Measurements from ENCODE around the gene ATXN2.
"Not testable (repeated sequence)": the region's sequence is repeated elsewhere in the genome, so short reads cannot be mapped to it uniquely, and the experiment has no call there.

ATXN2 gene

DNA sequence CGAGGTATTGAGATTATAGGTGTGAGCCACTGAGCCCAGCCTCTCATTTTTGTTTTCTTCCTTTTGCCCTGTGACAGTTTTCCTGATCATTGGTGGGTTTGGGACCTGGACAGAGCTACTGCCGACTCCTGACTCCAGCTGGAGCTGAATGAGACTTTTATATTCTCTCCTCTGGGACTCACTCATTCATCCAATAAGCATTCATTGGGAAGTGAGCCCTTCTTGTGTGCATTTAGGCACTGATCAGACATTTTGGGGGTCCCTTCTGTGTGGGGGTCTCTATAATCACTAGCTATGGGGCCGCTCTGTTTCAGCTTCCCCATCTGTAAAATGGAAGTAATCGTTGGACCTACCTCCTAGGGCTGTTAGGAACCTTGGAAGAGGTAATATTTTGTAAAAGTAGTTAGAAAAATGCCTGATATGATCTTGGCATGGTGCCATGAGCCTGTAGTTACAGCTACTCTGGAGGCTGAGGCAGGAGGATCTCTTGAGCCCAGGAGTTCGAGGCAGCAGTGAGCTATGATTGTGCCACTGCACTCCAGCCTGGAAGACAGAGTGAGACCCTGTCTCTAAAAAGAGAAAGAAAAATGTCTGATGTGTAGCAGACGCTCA, 186.2 kb downstream of the ATXN2 start:
- no peak for DNase-seq

DNA sequence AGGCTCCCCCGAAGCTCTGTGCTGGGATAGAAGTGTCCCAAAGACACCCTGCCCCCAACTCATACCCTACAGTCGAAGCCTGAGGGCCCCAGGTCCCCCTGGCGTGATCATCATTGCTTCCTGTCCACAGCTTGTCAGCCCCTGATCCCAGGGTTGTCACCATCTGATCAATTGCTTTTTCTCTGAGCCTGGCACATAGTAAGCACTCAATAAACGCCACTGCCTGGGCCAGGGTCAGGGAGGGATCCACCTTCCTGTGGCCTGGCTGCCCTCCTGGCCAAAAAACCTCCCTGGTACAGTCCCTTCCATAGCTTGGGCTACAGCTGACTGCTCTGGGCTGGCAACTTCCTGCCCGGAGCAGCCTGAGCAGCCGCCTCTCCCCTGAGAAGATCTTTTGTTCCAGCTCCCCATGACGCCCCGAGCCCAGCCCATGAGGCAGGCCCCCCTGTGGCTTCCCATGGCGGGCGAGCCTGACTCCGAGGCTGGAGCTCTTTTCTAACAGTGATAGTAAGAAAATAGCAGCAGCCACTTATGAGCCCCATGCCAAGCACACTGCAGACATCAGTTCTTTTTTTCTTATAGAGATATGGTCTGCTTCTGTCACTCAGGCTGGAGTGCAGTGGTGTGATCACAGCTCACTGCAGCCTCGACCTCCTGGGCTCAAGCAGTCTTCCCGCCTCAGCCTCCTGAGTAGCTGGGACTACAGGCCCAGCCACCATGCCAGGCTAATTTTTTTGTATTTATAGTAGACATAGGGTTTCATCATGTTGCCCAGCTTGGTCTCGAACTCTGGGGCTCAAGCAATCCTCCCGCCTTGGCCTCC, 186.9 kb downstream of the ATXN2 start:
- DNase-seq: no peak

DNA sequence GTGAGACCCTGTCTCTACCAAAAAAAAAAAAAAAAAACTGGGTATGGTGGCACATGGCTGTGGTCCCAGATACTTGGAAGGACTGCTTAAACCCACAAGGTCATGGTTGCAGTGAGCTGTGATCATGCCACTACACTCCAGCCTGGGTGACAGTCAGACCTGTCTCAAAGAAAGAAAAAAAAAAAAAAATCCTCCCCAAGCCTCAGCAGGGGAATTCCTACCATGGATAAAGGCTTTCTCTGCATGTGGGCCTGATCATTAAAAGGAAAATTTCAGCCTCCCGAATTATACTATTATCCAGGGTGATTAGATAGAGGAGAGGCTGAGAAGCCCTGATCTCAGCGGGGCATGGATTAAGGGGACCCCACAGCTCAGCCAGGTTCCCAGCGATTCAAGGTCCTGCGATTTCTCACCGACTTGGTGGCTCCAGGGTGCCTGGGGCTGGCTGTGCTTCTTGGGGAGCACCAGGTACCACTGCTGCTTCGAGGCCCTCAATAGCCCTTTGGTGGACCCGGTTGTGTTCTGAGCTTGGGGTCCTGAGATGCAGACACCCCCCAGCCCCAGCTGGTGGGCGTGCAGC, 187.8 kb downstream of the ATXN2 start:
- DNase-seq: no peak

DNA sequence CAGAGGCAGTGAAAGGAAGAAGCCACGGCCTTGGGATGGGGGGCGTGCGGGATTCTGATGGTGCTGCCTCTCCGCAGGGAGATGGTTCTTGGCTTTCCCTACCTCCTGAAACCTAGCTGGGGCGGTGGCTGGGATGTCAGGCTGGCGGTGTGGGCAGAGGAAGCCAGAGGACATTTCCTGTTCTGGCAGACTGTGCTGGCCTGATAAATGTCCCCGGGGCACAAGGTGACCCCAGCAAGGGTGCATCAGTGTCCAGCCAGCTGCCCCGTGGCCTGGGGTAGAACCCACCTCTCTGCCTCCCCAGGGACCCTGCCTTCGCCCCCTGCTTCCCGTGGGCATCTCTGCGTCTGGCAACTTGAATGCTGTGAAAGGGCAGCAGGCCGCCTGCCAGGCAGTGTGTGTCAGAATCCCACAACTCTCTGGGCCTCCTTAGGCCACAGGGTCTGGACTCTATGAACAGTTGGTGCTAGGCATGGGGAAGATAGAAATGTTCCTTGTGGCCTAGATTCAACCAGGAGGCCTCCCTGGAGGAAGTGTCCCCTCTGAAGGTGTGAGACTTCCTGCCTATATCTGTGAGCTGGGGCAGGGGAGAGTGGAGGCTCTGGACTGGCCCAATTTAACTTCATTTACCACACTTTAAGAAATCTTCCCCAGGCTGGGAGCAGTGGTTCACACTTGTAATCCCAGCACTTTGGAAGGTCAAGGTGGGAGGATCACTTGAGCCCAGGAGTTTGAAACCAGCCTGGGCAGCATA, 188.5 kb downstream of the ATXN2 start:
- DNase-seq: no peak

DNA sequence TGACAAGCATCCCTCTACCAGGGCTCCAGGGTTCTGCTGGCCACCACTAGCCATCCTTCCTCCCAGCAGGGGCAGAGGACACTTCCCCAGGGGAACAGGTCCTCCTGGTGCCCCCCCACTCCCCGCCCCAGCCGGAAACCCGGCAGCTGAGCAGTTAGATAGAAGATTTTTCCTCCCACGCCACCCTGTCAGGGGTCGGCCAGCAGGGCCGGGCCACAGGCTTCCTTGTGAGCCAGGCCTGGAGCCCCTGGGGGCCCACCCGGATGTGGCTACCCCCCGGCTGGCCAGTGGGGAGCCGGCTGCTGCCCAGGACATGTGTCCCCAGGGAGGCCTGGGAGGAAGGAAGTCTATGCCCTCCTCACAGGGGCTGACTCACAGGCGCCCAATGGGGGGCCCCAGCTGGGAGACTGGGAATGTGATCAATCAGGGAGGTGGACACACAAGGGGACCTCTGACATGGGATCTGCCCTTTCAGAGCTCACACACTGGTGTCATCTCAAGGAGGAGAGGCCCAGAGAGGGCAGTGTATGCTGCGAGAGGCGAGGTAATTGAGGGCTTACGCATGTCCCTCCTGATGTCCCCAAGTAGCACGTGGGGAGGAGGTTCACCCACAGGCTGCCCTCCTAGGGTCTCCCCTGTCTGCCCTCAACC, 189.2 kb downstream of the ATXN2 start:
- peak; percentile 68 for DNase-seq

DNA sequence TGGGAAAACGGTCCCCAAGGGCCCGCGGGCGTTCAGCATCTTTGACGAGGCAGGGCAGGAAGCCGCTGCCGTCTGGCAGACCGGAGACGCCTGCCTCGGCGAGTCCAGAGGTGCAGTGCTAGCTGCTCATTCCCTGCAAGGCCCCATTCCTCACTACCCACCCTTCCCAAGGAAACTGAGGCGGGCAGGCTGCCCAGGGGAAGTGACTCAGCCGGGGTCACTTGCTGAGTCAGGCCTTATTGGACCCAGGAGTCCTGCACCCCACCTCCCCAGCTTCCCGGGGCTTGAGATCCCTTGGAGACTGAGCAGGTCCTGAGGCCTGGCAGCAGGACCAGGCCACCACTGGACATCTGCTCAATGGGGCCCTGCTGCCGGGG, 189.7 kb downstream of the ATXN2 start:
- DNase-seq: no peak

DNA sequence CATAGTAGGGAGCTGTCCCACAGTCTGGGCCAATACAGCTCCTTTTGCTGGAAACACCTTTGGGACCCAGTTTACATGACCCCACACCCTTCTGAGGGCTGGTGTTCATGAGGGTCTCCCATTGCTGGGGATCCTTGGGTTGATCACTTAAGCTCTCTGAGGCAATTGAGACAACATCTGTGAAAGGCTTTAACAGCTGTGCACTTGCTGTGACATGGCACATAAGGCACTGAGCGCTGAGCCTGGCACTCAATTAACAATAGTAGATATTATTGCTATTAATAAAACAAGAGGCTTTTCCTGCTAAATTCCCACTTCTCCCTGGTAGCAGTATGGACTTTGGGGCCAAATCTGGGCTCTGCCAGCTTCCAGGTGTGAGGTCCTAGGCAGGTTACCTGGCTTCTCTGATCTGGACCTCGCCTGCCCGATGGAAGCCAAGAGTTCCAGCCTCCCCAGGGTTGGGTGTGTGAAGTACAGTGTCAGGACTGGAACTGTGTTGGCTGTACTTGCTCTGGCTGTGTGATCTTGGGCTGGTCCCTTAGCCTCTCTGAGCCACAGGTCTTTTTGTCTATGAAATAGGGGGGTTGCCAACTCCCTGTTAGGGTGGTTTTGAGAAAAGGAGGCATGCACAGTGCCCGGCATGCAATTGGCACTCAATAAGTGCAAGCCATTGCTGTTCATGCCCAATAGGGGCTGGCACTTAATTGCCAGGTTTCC, 190.3 kb downstream of the ATXN2 start:
- DNase-seq: no peak

DNA sequence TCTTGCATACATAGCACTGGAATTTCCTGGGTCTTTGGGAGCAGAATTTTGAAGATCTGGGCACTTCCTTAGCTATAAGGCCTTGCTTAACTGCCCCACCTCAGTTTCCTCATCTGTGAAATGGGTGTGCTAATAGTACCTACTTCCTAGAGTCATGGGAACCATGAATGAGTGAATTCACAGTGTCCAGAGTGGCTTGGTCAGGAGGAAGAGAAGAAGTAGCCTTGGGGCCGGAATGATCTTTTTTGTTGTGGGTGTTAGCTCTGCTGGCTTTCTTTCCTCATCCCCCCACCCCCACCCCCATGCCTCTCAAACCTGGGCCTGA, 191.0 kb downstream of the ATXN2 start:
- no peak for DNase-seq

DNA sequence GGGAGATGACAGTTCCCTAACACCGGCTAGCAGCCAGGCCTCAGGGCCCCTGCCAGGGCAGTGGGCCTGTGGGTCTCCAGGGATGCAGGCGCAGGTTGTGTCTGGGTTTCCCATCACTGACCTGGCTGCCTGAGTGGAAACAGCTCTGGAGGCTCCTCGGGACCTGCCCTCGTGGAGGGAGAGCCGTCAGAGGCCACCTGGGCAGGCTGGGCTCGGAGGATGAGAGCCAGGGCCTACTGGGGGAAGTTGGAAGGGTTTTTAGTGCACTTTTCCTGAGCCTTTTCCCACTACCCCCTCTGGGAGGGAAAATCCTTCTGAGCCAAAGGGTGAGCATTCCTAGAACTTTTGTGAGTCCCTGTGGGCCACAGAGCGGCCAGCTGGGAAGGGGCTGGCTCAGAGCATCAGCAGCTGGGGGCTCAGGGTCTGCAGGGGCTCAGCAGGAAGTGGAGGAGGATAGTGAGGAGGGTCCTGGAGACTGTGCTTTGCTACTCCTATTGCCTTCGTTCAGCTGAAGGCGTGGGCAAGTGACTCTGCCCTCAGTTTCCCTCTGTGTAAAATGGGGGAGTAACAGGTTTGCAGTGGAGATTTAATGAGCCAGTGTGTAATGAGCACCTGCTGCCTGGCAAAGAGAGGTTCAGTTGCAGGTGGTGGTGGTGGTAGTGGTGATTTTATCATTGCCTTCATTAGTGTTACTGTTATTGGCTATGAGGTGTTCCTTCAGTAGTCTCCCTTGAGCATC, 191.6 kb downstream of the ATXN2 start:
- no peak for DNase-seq

DNA sequence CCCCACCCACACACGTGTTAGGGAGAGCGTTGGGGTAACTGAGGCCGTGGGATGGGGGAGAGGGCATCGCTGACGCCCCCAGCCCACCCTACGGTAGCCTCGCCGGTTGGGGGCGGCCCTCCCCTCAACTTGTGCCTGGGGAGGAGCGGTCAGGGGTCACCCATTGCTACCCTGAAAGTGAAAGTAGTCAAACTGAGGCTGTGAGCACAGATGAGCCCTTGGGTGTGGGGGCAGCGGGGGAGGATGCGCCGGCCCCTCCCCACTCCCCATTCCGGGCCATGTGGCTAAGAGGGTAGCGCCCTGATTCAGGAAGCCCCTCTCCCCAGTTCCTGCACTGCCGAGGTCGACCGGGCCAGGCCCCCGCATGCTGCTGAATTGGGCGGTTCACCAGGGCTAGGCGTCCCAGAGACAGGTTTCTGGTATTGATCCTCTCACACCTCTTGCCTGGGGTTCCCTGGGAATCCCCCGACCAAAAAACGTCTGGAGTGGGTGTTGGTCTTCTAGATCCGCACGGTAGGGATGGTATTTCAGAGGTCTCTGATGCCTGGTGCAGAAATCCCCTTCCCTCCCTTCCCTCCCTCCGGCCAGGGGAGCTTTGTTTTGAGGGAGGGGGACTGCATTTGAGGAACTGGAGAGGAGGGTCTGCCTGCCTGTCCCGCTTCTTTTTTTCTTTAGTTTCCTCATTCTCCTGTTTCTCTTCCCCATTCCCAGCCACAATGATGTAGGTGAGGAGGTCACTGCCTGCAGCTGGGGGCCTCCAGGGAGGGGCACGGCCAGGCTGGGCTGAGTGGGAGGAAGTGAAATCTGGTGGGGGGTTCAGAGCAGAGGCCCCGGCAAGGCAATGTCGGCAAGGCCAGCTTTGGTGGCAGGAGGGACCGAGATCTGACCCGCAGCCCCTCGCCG, 192.4 kb downstream of the ATXN2 start:
- DNase-seq: peak; percentile 64

DNA sequence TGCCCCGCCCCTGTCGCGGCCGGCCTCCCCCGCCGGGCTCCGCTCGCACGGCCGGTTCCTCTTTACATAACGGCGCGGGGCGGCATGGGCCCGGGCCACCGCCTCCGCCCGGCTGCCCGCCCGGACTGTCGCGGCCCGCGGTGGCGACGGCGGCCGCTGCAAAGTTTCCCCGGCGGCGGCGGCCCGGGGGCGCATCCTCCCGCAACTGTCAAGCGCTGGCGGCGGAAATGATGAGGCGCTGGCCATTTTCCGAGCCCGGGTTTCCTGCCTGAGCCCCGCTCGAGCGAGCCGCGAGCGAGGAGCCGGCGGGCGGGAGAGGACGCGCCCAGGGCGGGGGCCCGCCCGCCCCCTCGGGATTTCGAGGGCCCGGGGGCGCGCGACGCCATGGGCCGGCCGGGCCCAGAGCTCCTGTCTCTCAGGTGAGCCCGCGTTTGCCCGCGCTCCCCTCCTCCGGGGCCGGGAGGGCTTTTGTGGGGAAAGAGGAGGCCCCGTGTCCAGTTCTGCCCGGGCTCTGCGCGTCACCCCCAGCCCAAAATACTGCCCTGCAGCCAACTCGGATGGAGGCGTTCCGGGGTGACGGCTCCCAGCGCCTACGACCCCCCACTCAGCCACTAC, 193.1 kb downstream of the ATXN2 start, which contains the start of gene SH2B3:
Gene SH2B3, plus strand, starts transcription at position 65 of the 615 bp plus-strand sequence. CDS start 12,223 bp downstream, outside the sequence.
- peak; percentile 84 for DNase-seq

DNA sequence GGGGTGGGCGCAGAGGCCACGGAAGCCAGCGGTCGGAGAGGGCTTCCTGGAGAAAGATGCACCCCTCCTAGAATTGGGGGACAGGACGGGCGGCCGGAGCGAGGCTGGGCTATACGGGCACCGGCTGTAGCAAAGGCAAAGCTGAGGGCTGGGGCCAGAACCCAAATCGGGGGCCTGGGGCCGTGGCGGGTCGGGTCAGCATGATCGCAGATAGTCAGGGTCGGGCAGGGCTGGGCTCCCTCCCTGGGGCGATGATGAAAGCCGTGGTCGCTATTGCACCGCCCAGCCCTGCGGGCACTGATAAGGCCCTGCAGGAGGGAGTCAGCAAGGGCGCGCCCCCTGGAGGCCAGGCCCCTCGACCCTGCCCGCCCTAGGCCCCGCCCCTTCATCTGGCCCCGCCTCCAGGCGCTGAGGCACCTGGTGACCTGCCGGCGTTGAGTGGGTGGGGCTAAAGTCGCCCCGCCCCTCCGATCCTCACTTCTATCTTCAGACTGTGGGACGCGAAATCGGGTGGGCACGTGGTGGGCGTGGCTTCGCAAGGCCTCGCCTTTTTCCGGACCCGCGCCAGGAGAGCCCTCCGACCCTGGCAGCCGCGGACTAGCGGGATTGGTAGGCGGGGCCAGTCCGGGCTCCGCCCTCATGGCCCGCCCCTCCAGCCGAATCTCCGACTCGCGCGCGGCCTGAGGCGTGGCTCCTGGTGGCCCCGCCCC, 193.8 kb downstream of the ATXN2 start:
- peak; percentile 95 for DNase-seq

DNA sequence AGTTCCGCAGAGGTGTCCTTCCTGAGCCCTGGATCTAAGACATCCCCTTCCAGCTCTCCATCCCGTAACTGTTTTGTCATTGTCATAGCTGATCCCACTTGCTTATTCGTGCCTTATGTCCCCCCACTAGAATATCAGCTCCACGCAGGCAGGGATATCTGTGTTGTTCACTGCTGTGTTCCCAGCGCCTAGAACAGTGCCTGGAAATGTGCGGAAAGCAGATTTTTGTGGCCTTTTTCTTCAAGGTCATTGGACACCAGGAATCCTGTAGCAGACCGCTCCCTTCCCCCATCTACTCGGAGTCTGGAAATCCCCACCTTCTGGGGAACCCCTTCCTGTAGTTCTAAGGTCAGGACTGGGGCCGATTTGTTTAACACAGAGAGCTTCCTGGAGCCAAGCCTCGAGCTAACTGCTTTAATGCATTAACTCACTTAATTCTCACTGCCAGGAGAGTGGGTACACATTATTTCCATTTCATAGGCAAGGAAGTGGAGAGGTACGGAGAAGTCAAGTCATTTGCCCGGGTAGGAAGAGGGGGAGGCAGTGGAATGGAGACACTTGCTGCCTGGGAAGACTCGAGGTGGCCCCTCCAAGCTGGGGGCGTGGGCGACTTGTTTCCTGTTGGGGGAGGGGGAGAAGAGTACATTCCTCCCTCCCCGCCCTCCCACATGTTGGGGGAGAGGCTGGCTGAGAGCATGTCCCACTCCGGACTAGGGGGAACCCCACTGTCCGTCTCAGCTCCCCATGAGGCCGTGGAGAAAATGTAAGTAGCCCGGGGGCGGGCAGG, 194.6 kb downstream of the ATXN2 start:
- DNase-seq: peak; percentile 63

DNA sequence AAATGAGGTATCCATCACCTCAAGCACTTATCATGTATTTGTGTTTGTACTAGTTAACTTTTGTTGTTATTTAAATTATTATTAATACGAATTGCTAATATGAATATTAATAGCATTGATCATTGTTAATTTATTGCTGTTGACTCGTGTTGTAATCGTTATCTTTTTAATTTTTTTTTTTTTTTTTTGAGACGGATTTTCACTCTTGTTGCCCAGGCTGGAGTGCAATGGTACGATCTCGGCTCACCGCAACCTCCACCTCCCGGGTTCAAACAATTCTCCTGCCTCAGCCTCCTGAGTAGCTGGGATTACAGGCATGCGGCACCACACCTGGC, 196.7 kb downstream of the ATXN2 start:
- not testable (repeated sequence) for DNase-seq

Measured in femur (tissue), 1 donor.